Thyroid gland (tissue), 4 donors: Measurements from ENCODE around the gene CNNM3. TPM values are rescaled to one million over a fixed set of nuclear protein-coding genes. Genes with fewer than 3 reads are reported as not detected.
A peak's percentile ranks its signal among the peaks of the same experiment; 100 is the strongest.

Experiments
- DNase-seq, 2 donors: peaks; one replicate each; pipeline ENCODE4 v3.0.0-alpha.2; 2019
- H3K27ac ChIP-seq, 3 donors: fragments of 200-600 bp; sonication (generic); 1 replicate in 2 of 3; 2 replicates in 1 of 3; pipeline ENCODE4 v1.5.1; 2016 to 2019; ENCODE audit warnings: mild to moderate bottlenecking in 1 of 3, moderate library complexity in 1 of 3
- H3K27me3 ChIP-seq: fragments of 200-600 bp; sonication (generic); one replicate; pipeline ENCODE4 v1.5.1; 2019
- H3K36me3 ChIP-seq, 2 donors: fragments of 200-600 bp; sonication (generic); one replicate each; pipeline ENCODE4 v1.5.1; 2016 to 2019
- H3K4me1 ChIP-seq, 2 donors: fragments of 200-600 bp; sonication (generic); one replicate each; pipeline ENCODE4 v1.5.1; 2017 to 2019
- H3K4me3 ChIP-seq, 3 donors: fragments of 200-600 bp; sonication (generic); replicated peaks in 1 of 3; 1 replicate in 2 of 3; 2 replicates in 1 of 3; pipeline ENCODE4 v1.5.1; 2016; ENCODE audit warnings: mild to moderate bottlenecking in 1 of 3
- H3K9me3 ChIP-seq: fragments of 200-600 bp; sonication (generic); one replicate; pipeline ENCODE4 v1.5.1; 2017
- POLR2A ChIP-seq, 2 donors: fragments of 450-650 bp; IDR thresholded peaks; one replicate each; pipeline ENCODE4 v1.6.1; 2017; ENCODE audit warnings: antibody characterized with exemption in 2 of 2, mild to moderate bottlenecking in 2 of 2, moderate library complexity in 1 of 2
- WGBS, 2 donors: methylation state at CpG; one replicate each; pipeline ENCODE4 v1.1.5; 2017; 5-methylcytosine and 5-hydroxymethylcytosine counted together
- intact Hi-C: fragments of 100-400 bp; cut with DNase I; formaldehyde crosslinking; loops from one replicate; pipeline ENCODE4 v1.15.1; 2023
- total RNA-seq, 4 donors: library from RNA; depleted of rRNA; stranded (reverse); fragments of >200 nt; gene quantifications; one replicate each; pipeline ENCODE4 v1.2.3, GENCODE V29; 2016
- TF ChIP-seq, protein P1 (sequence below), 6 experiments: fragments of 200-600 bp in 3 of 6; fragments of 450-650 bp in 3 of 6; sonication (generic) in 3 of 6; IDR thresholded peaks; one replicate each; pipeline ENCODE4 v1.5.1; 2016 to 2019; ENCODE audit warnings: antibody characterized with exemption in 6 of 6, mild to moderate bottlenecking in 2 of 6, inconsistent platforms in 1 of 6, moderate library complexity in 1 of 6

Gene CNNM3
- total RNA-seq, 4 donors from 2014 or later = 18.2 to 22.8 (median 20.4) TPM

GRCh38 chr2:96828436-96828835 lies 12.4 kb downstream of the CNNM3 start:
- Histone ChIP-seq H3K27ac (no peak overlapping the region), H3K36me3 (peaks cover 30 to 49% of the 10 kb centered on the region in 2 donors), H3K9me3 (no peaks in the 10 kb centered on the region), H3K4me1 (peaks cover 22 to 27% of the 10 kb centered on the region in 2 donors), H3K27me3 (no peaks in the 10 kb centered on the region), H3K4me3 (no peak overlapping the region)
- DNase-seq = no peak
- intact Hi-C loops = no loop called here
- WGBS, 2 donors = 96 to 99% methylated on average over 14 of the region's 14 CpGs
- no peak for TF ChIP-seq POLR2A (IDR thresholded peaks at IDR 0.05)
- TF ChIP-seq, protein P1, sequence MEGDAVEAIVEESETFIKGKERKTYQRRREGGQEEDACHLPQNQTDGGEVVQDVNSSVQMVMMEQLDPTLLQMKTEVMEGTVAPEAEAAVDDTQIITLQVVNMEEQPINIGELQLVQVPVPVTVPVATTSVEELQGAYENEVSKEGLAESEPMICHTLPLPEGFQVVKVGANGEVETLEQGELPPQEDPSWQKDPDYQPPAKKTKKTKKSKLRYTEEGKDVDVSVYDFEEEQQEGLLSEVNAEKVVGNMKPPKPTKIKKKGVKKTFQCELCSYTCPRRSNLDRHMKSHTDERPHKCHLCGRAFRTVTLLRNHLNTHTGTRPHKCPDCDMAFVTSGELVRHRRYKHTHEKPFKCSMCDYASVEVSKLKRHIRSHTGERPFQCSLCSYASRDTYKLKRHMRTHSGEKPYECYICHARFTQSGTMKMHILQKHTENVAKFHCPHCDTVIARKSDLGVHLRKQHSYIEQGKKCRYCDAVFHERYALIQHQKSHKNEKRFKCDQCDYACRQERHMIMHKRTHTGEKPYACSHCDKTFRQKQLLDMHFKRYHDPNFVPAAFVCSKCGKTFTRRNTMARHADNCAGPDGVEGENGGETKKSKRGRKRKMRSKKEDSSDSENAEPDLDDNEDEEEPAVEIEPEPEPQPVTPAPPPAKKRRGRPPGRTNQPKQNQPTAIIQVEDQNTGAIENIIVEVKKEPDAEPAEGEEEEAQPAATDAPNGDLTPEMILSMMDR (IDR thresholded peaks at IDR 0.05) = no peak

GRCh38 chr2:96828874-96829273 lies 12.8 kb downstream of the CNNM3 start:
- Histone ChIP-seq H3K36me3 (peaks cover 30 to 49% of the 10 kb centered on the region in 2 donors), H3K27me3 (no peaks in the 10 kb centered on the region), H3K4me1 (peaks cover 22 to 28% of the 10 kb centered on the region in 2 donors), H3K4me3 (no peak overlapping the region), H3K9me3 (no peaks in the 10 kb centered on the region), H3K27ac (no peak overlapping the region)
- no peak for DNase-seq
- WGBS, 2 donors = 92 to 98% methylated on average over 13 of the region's 13 CpGs
- intact Hi-C loops = no loop called here
- TF ChIP-seq POLR2A (IDR thresholded peaks at IDR 0.05) = no peak
- TF ChIP-seq, protein P1 (IDR thresholded peaks at IDR 0.05) = no peak

DNA sequence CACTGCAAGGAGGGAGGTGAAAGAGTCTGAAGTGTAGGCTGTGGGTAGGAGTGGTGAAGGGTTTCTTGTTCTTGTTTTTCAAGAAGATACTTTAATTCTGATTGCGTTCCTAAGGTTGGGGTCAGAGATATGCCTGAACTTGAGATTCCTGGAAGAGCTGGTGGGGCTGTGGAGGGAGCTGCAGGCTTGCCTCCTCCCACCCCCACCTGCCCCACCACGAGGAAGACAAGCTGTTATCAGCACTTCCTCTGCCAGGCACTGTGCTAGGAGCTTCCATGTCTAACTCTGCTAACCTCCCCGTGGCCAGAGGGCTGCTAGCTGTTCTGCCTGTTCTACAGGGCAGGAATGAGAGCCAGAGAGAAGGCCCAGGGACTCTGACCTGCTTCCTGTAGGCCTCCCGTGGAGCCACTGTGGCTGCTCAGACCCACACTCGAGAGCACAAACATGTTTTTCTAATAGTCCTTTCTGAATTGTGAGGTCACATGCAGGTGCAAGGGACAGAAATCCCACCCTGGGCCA lies 14.0 kb downstream of the CNNM3 start:
- Histone ChIP-seq H3K4me3 (no peak overlapping the region), H3K27me3 (no peaks in the 10 kb centered on the region), H3K36me3 (peaks cover 30 to 49% of the 10 kb centered on the region in 2 donors), H3K27ac (no peak overlapping the region), H3K4me1 (peaks cover 15 to 23% of the 10 kb centered on the region in 2 donors), H3K9me3 (no peaks in the 10 kb centered on the region)
- DNase-seq = no peak
- 71 to 74% methylated on average over 3 to 5 of the region's 5 CpGs for WGBS, 2 donors
- TF ChIP-seq, protein P1 (IDR thresholded peaks at IDR 0.05) = no peak
- TF ChIP-seq POLR2A (IDR thresholded peaks at IDR 0.05) = no peak
- intact Hi-C loops = no loop called here

GRCh38 chr2:96831679-96832078 lies 15.6 kb downstream of the CNNM3 start:
- H3K9me3 ChIP-seq = no peaks in the 10 kb centered on the region

DNA sequence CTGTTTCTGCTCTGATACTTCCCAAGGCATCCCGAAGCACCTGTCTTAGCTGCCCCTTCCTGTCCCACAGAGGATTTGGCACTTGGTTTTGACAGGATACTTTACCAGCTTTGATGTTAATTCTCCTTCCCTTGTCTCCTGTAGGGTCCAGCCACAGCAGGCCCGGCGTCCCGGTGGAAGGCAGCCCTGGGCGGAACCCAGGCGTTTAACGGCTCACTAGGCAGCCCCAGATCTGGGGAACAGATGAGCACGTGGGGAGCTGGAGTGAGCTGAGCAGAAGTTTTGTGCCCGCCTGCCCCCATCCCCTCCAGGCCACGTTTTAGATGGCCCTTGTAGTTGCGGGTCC lies 16.3 kb downstream of the CNNM3 start:
- intact Hi-C loops = no loop called here

More at GRCh38 chr2:96831679-96832078, 15.6 kb downstream of the CNNM3 start:
- Histone ChIP-seq H3K27ac (peak overlapping the region in 2 of 3 donors; percentile 84), H3K4me1 (peaks cover 15 to 23% of the 10 kb centered on the region in 2 donors), H3K4me3 (no peak overlapping the region), H3K27me3 (no peaks in the 10 kb centered on the region), H3K36me3 (peaks cover 30 to 46% of the 10 kb centered on the region in 2 donors)
- DNase-seq = peak in 1 of 2 donors; percentile 25
- intact Hi-C loops = no loop called here
- 78 to 85% methylated on average over 9 to 10 of the region's 10 CpGs for WGBS, 2 donors
- TF ChIP-seq, protein P1 (IDR thresholded peaks at IDR 0.05) = no peak
- no peak for TF ChIP-seq POLR2A (IDR thresholded peaks at IDR 0.05)

More for the DNA sequence above, 16.3 kb downstream of the CNNM3 start:
- peaks cover 30 to 45% of the 10 kb centered on the region in 2 donors for H3K36me3 ChIP-seq
- H3K4me1 ChIP-seq = peaks cover 15 to 23% of the 10 kb centered on the region in 2 donors
- DNase-seq = no peak
- H3K27ac ChIP-seq = peak overlapping the region; percentile 81 to 84 (median 84)
- 64 to 68% methylated on average over 10 to 11 of the region's 11 CpGs for WGBS, 2 donors
- H3K9me3 ChIP-seq = no peaks in the 10 kb centered on the region
- no peak overlapping the region for H3K4me3 ChIP-seq
- no peak for TF ChIP-seq POLR2A (IDR thresholded peaks at IDR 0.05)
- TF ChIP-seq, protein P1 (IDR thresholded peaks at IDR 0.05) = no peak
- no peaks in the 10 kb centered on the region for H3K27me3 ChIP-seq
